Hippocampal formation (tissue), 2 donors: ENCODE results near the gene USH2A.

Experiments
- DNase-seq, 2 donors: peaks; one replicate each; lab custom pipeline; 2025; lab: John Stamatoyannopoulos, UW

The USH2A gene

GRCh38 chr1:215637041-215637573 lies 786.1 kb downstream of the USH2A start:
- peak in 1 of 2 donors; percentile 10 for DNase-seq

- DNase-seq, result no peak
Measured at GRCh38 chr1:215636258-215636965, 786.8 kb downstream of the USH2A start.

DNA sequence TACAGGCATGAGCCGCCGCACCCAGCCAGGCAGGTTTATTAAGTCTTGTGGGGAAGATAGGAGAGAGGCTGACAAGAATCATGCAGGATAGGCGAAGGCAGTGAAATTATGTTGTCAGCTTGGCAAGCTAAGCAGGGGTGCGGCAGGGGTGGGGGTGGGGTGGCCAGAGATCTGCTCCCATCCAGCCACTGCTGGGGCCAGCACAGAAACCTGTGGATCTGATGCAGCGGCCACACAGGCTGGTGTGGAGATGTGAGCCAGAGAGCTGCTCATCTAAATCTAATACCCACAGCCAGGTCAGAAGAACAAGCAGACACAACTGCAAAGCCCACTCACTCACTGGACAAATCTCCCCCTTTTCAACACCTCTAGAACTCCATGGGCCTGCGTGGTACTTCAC lies 787.4 kb downstream of the USH2A start:
- DNase-seq, result no peak

DNA sequence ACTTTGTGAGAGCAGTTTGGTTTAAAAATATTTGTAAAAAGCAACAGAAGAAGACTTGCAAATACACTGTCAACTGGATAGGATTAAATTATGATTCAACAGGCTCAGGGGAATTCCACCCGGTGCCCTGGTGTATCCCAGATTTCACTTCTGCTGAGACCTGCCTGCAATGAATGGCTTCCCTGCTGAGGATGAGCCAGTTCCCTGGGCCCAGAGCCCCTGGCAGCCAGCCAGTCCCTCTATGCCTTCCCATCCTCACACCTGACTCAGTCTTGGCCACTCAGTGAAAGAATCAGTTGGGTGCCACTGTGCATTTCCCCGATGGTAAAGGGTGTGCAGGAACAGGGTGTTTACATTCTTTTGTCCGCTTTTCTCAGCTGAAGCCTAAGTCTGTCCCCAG lies 791.8 kb downstream of the USH2A start:
- no peak for DNase-seq

DNA sequence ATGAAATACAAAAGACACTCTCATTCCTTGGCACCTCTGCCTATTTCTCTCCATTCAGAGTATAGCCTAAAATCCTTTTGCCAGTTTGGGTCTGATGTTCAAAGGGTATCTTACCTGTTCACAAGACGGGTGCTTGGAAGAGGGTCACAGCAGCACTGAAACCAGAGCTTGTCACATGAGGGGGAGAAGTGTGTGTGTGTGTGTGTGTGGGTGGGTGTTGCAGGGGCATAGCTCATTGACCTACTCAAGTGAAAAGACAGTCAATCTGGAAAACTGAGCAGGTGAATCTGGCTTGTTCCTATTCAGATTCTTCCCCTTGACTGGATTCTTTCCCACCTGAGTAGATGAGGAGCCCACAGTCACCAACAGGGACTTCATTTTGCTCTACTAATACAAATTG lies 792.2 kb downstream of the USH2A start:
- DNase-seq, result no peak

DNA sequence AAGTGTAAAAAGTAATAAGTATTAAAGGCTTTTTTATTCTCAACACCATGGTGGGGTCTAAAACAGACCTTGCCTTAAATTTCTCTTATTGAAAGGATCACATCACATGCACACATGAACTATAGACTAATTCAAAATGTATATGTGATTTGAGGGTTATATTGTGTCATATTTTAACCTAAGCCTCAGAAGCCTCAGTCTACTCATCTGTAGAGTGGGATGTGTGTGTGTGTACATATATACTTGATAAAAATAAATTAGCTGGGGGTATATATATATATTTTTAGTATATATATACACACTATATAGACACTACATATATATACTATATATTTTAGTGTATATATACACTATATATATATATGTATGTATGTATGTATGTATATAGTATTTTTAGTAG lies 797.3 kb downstream of the USH2A start:
- no peak for DNase-seq

GRCh38 chr1:215623162-215623561 lies 800.1 kb downstream of the USH2A start:
- DNase-seq, result no peak

- no peak for DNase-seq
Measured at GRCh38 chr1:215617979-215618378, 805.3 kb downstream of the USH2A start.

DNA sequence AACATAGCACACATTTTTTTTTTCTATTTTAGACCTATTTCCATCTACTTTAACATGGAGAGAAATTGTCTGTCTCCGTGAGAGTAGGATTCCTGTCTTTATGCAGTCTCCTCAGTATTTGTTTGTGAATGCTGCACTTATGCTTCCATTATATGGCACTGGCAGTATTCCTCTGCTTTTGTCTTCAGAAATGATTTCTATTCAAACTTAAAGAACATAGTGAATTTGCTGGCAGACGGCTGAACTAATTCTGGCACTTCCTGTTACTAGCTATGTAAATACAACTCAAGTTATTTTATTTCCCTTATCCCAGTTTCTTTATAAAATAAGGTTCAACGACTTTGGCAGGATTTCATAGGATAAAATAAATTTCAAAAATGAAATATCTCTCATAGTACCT lies 810.9 kb downstream of the USH2A start:
- peak in 1 of 2 donors; percentile 4 for DNase-seq

DNA sequence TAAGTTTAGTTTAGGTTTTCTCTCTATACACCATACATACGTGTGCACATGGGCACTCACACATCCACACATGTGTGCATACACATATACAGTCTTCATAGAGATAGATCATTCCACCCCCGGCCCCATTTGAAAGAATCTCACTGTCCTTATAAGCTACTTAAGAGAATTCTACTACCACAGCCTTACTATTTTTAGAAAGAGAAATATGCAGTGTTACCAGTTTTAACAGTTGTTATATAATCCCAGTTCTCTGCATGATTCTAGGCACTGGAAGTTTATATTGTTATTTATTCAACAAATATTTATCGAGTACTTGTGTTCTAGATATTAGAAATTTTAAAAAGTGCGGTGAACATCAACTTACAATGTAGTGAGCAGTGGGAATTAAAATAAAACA lies 814.6 kb downstream of the USH2A start:
- no peak for DNase-seq

DNA sequence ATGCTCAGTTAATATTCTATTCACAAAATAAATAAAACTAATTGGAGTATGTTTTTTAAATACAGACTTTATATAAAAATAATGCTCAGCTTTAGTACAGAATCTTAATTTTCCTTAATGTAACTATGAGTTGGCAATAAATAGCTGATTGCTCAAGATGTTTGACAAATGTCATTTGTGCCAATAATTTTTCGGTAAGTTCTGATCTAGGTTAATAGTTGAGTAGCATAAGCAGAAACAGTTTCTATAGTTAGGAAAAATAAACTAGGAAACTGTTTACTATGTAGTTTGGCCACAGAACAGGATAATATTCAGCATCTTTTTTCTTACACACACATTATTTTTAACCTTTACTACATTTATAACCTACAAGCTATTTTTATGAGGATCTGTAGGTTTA lies 815.8 kb downstream of the USH2A start:
- DNase-seq, result no peak

DNA sequence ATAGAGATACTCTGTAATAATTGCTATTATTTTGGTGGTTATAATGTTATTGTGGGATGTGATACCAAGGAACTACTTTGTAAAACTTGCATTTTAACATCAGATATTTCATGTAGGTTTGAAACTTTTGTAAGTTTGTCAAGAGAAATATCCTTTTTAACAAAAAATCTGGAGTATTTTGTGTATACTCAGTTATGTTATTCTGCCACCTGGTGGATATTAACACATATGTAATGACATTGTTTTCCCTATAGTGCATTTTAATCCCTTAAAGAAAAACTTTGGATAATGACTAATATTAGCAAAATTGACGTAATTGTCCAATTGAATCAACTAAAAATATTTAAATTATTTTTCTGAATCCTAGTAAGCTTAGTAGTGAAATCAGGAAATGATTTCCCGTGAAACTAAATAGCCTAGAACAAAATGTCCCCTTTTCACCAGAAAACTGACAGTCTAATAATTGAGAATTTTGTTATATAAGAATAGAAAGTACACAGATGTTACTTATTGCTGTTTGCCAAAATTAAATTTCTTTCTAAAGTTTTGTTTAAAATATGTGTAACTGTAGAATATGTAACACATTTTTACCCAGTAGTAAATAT lies 816.6 kb downstream of the USH2A start:
- DNase-seq, result no peak

- DNase-seq, result no peak
Measured at GRCh38 chr1:215606036-215606435, 817.2 kb downstream of the USH2A start.

DNA sequence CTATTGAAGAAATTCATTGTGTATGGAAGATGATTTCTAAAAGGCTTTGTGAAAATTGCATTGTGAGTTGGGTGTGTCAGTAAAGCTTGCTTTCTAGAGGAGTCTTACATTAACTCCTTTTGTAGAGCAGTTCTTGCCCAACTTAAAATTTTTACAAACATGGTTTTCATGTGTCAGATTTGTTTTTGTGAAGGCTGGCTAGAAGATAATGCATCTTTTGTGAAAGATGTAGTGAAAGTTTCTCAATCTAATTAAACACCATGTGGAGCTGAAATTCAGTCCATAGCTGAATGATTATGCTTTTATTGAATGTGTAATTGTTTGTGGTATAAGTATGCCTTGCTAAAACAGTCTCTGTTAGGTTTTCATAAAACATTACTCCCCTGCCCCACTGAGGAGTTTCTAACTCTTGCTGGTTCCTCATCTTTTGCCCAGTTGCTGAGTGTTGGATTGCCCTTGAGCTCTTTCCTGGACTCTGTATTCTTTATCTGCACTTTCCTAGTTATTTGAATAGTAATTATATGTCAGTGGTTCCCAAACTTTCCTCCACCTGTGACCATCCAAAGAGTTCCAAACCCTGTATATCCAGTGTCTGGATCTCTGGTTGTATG lies 818.1 kb downstream of the USH2A start:
- no peak for DNase-seq

- no peak for DNase-seq
Measured at GRCh38 chr1:215603319-215603718, 819.9 kb downstream of the USH2A start.

GRCh38 chr1:215601276-215601675 lies 822.0 kb downstream of the USH2A start:
- DNase-seq, result no peak

- DNase-seq, result no peak
Measured at GRCh38 chr1:215600867-215601266, 822.4 kb downstream of the USH2A start.

- no peak for DNase-seq
Measured at GRCh38 chr1:215600258-215600792, 822.9 kb downstream of the USH2A start.

DNA sequence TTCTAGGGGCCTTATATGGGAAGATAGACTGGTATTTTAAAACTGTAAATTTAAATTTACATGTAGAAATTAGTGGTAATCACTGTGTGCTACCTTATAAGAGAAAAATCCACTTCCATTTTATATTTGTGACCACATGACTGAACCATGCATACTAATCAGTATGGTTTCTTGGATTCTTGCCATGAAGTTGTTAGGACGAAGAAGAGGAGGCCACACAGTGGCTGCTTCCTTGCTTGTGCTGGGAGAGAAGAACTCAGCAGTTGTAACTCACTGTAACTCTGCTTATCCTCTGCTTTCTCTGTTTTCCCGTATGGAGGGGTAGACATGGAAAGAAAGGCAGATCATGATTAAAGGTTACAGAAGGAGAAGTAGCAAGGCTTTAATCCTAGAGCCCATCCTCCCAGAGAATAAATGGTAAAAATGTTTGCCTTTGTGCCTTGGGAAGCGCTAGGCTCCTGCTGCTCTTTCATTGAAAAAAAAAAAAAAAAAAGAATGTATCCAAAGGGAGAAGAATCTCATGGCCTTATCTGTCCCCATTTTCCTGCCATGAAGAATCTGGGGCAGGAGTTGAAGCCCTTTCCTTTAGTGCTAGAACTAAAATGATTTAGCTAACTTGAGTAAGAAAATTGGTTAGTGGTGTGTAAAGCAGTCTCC lies 823.7 kb downstream of the USH2A start:
- DNase-seq, result no peak

DNA sequence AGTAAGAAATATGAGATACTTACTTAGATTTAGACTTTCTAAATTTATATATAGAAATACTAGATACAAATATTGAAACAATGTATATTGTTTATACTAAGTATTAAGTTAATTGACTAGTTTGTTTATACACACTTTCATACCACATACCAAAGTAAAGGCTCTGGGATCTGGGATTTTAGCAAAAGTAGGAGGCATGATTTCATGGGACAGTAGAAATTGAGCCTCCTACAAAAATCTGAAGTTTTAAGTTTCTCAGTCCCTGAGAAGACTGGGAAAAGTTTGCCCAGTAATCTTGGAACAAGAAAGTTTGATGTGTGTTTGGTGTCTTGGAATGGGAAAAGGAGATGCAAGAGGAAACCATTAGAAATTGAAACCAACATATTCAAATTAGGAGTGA lies 825.3 kb downstream of the USH2A start:
- DNase-seq, result no peak

DNA sequence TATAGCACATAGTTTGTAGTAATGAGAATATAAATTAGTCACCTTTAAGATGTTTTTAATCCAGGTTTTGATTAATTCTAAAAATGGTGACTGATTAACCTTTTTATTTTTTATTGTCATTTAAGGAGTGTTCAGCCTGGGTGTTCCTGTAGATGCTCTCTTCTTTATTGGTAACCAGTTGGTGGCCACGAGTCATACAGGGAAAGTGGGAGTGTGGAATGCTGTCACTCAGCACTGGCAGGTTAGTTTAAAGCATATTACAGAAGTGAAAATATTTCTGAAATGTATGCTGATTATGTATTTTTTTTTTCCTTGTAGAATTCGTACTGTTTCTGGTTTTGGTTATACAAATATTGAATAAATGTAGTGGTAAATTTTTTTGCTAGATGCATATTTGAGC lies 828.0 kb downstream of the USH2A start:
- no peak for DNase-seq

DNA sequence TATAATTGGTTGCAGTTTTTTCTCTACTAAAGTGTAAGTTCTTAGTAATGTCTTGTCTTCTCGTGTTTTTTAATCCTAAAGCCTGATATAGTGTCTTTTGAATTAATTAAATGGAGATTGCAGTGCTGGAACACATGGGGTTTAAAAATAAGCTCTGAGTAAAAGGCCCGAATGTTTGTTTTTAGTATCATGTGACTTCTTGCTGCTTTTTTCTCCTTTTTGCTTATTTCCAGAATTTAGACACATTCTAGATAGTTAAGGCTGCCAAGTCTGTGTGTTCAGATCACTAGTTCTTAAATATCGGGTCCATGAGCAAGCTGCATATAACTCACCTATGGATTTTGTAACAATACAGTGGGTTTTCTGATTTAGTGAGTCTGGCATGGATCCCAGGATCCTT lies 828.6 kb downstream of the USH2A start:
- DNase-seq, result no peak
